ENCODE results near the gene SERPINA9. TPM values are rescaled to one million over a fixed set of nuclear protein-coding genes. Genes with fewer than 3 reads are reported as not detected.

Gene SERPINA9, protein sequence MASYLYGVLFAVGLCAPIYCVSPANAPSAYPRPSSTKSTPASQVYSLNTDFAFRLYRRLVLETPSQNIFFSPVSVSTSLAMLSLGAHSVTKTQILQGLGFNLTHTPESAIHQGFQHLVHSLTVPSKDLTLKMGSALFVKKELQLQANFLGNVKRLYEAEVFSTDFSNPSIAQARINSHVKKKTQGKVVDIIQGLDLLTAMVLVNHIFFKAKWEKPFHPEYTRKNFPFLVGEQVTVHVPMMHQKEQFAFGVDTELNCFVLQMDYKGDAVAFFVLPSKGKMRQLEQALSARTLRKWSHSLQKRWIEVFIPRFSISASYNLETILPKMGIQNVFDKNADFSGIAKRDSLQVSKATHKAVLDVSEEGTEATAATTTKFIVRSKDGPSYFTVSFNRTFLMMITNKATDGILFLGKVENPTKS
- not detected for total RNA-seq

- peaks cover 0 to 5% of the 10 kb centered on the region in 2 donors for H3K9me3 ChIP-seq
- peak in 1 of 2 donors; percentile 39 for DNase-seq (ENCODE audit: low spot score in 2 of 2)
- H3K4me1 ChIP-seq = no peaks in the 10 kb centered on the region
- no peaks in the 10 kb centered on the region for H3K27me3 ChIP-seq
- no peaks in the 10 kb centered on the region for H3K36me3 ChIP-seq
- H3K27ac ChIP-seq = no peak within 1 kb of the TSS
- no peak within 1 kb of the TSS for H3K4me3 ChIP-seq
- TF ChIP-seq CTCF (IDR thresholded peaks at IDR 0.05) = no peak
- intact Hi-C loops (cut with DNase I) = no loop called here
These were observed at the start of gene SERPINA9 for GRCh38 chr14:94476023-94476422. SERPINA9 (minus strand) TSS chr14:94476197; CDS start chr14:94469840, 6,357 bp downstream.

DNA sequence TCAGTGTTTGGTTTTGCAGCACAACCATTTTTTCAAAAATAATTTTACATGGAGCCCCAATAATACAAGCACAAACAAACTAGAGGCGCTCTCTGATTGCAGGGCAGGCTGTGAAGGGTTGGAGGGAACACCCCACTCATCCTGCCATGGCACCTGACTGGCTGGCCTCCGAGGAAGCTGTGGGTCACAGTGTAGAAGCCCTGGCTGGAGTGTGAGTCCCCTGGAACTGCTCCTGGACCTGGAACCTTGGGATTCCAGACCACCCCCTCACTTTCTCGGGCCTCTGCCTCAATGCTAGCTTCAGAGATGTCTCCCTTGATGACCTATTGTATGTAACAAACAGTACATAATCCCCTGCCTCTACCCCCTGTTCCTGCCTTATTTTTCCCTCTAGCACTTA, 48.1 kb upstream of the SERPINA9 start:
- Histone ChIP-seq H3K4me1 (no peaks in the 10 kb centered on the region), H3K36me3 (no peaks in the 10 kb centered on the region), H3K4me3 (no peak overlapping the region), H3K9me3 (no peaks in the 10 kb centered on the region), H3K27ac (no peak overlapping the region), H3K27me3 (no peaks in the 10 kb centered on the region)
- intact Hi-C loops (cut with DNase I) = no loop called here
- no peak for TF ChIP-seq CTCF (IDR thresholded peaks at IDR 0.05)
- DNase-seq (ENCODE audit: low spot score in 2 of 2) = no peak

DNA sequence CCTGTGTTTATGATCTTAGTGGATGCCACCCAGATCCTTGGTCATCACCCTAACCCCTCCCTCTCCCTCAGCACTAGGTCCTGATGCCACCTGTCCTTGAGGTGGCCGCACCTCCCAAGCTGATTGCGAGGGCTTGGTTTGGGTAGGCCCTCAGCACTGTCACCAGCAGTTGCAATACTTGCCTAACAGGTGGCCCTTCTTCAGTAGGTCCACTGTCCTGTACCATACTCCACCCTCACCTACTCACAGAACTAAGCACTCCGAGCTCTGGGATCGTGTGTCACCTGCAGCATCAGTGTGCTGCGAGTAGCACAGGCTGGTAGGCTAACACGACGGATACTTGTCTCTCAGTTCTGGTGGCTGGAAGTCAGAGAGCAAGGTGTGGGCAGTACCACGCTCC, 47.3 kb upstream of the SERPINA9 start:
- Histone ChIP-seq H3K4me1 (no peaks in the 10 kb centered on the region), H3K27me3 (no peaks in the 10 kb centered on the region), H3K4me3 (no peak overlapping the region), H3K36me3 (no peaks in the 10 kb centered on the region), H3K27ac (no peak overlapping the region), H3K9me3 (no peaks in the 10 kb centered on the region)
- intact Hi-C loops (cut with DNase I) = no loop called here
- no peak for DNase-seq (ENCODE audit: low spot score in 2 of 2)
- TF ChIP-seq CTCF (IDR thresholded peaks at IDR 0.05) = no peak

DNA sequence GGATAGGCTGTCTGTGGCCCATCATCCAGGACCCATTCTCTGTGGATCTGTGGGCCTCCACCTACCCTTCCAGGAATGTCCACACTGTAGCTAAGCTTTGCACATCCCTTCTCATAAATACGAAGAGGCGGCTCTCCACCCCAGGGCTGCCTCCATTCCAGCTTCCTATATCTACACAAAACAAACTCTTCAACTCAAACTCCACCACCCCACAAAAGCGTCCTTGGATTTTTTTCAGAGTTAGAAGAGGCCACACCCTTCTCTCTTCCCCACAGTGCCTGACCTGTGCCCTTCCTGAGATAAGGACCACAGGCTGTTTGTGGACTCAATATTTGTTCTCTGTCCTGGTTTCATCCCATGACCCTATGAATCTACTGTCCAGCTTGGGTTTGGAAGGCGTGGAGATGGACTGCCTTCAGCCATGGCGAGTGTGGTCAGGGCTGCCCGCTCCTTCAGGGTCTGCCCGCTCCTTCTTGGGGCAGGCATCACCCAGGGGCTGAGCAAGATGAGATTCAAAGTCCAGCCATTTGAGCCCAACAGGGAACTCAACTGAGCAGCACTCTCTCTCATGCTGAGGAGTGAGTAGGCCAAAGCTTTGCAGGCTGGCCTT, 46.2 kb upstream of the SERPINA9 start:
- Histone ChIP-seq H3K27me3 (no peaks in the 10 kb centered on the region), H3K4me1 (no peaks in the 10 kb centered on the region), H3K9me3 (no peaks in the 10 kb centered on the region), H3K4me3 (no peak overlapping the region), H3K27ac (no peak overlapping the region), H3K36me3 (no peaks in the 10 kb centered on the region)
- no peak for TF ChIP-seq CTCF (IDR thresholded peaks at IDR 0.05)
- peak in 1 of 2 donors; percentile 28 for DNase-seq (ENCODE audit: low spot score in 2 of 2)
- intact Hi-C loops (cut with DNase I) = no loop called here

- H3K9me3 ChIP-seq = no peaks in the 10 kb centered on the region
- H3K36me3 ChIP-seq = no peaks in the 10 kb centered on the region
- no peaks in the 10 kb centered on the region for H3K27me3 ChIP-seq
- no peak overlapping the region for H3K4me3 ChIP-seq
- H3K27ac ChIP-seq = no peak overlapping the region
- DNase-seq (ENCODE audit: low spot score in 2 of 2) = no peak
- no peak for TF ChIP-seq CTCF (IDR thresholded peaks at IDR 0.05)
- intact Hi-C loops (cut with DNase I) = no loop called here
- no peaks in the 10 kb centered on the region for H3K4me1 ChIP-seq
These were observed 45.5 kb upstream of the SERPINA9 start for GRCh38 chr14:94521375-94522114.
